ENCODE measurements around the gene UROS.

GRCh38 chr10:125866421-125867029 is 43.5 kb upstream of the UROS start:
- no peak for TF ChIP-seq POLR2A (IDR thresholded peaks at IDR 0.05)
- no peak for TF ChIP-seq CTCF (IDR thresholded peaks at IDR 0.05)
